PFSK-1 (cell line): ENCODE data around the gene PALD1.

ENCODE experiments used
- FOXP2 ChIP-seq: optimal IDR thresholded peaks from 2 replicates; pipeline ENCODE3; 2011; ENCODE audit warnings: borderline replicate concordance, control low read depth, inconsistent platforms; ENCODE audit not compliant: insufficient read depth; ENCODE audit errors: extremely low read length, extremely low read depth
- POLR2AphosphoS5 ChIP-seq: IDR thresholded peaks from 2 replicates; pipeline ENCODE4 v1.6.1; 2012; ENCODE audit warnings: low read depth, mild to moderate bottlenecking, control low read depth, low read length, moderate library complexity
- REST ChIP-seq, 2 experiments: IDR thresholded peaks; 2 replicates each; pipeline versions ENCODE4 v1.6.1 to v1.8.0; 2011 to 2012; ENCODE audit warnings: low read depth in 2 of 2, low read length in 2 of 2, control low read depth in 1 of 2, inconsistent platforms in 1 of 2, mild to moderate bottlenecking in 1 of 2, moderate library complexity in 1 of 2; ENCODE audit not compliant: insufficient read depth in 1 of 2
- SIN3A ChIP-seq: IDR thresholded peaks from 2 replicates; pipeline ENCODE4 v1.6.1; 2012; ENCODE audit warnings: mild to moderate bottlenecking, low read length, moderate library complexity, borderline replicate concordance; ENCODE audit not compliant: insufficient read depth
- TAF1 ChIP-seq: IDR thresholded peaks from 2 replicates; pipeline ENCODE4 v1.6.1; 2012; ENCODE audit warnings: low read length, control low read depth, borderline replicate concordance; ENCODE audit not compliant: insufficient read depth

DNA sequence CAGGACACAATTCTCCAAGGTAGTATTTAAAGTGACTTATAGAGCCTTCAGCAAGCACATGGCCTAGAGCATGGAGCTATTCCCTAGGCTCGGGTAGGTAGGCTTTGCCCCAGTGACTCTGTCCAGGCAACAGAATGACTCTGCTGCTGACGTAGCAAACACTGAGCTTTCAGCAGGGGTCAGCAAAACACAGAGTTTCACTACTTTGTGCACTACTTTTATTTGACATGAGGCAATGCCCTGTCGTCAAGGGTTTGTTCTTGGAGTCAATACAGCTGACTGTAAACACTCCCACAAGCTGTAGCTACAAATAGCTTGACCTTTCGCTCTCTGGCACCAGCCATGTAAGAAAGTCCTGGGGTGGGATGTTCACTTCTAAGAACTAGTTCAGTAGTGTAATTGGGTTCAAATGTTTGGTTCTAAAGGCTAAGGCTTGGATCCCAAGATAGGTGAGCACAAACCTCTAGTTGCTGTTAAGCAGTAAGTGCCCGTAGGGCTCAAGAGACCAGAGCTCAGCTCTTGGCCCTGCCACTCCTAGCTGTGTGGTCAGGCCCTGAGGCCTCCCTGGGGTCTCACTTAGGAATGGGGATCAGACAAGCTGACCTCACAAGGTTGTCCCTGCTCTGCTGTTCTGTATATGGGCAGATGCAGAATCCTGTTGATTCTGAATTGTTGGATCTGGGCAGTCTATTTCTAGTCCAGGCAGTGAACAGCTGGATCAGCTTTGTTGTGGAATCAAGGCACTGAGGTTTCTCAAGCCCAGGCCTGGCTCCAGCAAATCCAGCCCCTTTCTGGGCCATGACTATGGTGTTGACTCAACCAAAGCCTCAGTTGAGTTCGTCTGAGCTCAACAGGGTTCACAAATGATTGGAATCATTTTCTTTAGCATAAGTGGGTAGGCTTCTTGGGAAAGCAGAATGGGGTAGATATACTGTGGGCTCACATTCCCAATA lies 47.8 kb upstream of the PALD1 start:
- TF ChIP-seq TAF1 (no peak), POLR2AphosphoS5 (no peak), REST (IDR thresholded peaks at IDR 0.05; ENCODE audit: insufficient read depth in 1 of 2, low read depth in 2 of 2, low read length in 2 of 2) (no peak), SIN3A (no peak), FOXP2 (no peak)
